NCI-H187 (cell line): ENCODE data around the gene COL4A3.

ENCODE experiments used
- DNase-seq, 2 experiments: peaks; one replicate each; lab custom pipeline; 2025; lab: John Stamatoyannopoulos, UW

COL4A3 gene

DNA sequence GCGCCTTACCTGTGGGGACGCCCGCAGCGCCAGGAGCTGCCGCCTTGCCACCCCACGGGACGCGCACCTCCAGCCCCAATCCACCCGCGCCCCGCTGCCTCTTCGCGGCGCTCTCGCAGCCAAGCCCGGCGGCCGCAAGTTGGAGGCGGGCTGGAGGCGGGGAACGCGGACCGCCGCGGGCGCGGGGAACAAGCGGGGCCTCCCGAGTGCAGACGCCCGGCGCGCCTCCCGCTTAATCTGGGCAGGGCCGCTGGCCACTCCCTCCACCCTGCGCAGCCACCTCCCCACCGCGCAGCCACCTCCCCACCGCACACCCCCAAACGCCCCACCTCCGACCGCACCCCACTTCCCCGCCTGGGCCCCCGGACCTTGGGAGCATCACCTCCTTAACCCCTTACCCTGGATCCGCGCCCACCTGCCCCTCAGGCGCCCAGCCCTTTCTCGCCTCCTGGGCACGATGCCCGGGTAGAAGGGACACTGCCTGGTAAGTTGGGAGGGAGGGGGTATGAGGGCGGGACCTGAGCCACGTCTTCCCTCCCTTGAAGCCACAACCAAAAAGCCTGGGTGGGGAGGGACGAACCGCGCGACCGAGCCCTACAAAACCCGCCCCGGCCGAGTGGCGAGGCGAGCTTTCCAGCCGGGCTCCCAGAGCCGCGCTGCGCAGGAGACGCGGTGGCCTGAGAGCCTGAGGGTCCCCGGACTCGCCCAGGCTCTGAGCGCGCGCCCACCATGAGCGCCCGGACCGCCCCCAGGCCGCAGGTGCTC is at the start of gene COL4A3, which contains the start of gene COL4A4:
TSS of gene COL4A3 (plus strand) at position 627 of the 765 bp plus-strand sequence. CDS start at position 730, 103 bp downstream.
TSS of gene COL4A4 (minus strand) at position 208 of the 765 bp plus-strand sequence. CDS start 16,722 bp downstream, outside the sequence.
- DNase-seq, result no peak

DNA sequence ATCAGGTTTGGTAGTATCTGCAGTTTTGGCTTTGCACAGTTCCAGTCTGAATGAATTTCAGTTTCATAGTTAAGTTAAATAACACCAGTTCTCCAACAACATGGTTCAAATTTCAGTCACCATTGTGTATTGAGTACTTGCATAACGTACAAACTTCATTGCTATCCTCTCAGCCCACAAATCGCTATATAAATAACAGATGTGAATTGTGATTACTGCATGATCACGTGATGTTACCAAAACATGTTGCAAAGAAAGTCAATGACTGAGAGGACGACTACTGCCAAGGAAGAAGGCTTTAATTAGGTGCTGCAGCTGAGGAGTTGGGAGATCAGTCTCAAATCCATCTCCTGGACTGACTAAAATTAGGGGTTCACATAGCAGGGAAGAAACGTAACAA is 48.7 kb upstream of the COL4A3 start:
- no peak for DNase-seq

DNA sequence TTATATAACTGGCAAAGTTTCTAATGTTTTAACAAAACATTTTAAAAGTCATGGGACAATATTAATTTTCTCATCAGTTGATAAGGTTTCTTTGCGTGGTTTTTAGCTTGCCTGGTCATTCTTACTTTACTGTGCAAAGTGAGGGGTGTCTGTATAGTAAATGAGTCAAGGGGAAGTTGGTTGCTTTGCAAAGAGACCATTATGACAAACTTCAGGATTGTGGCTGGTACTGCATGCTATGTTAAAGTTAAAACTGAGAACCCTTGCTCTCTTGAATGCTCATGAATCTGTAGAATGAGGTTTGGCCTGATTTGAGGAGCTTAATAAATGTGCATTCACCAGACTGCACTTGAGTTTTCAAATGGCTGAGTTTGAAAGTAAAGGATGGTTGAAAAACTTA is 47.4 kb upstream of the COL4A3 start:
- no peak for DNase-seq

DNA sequence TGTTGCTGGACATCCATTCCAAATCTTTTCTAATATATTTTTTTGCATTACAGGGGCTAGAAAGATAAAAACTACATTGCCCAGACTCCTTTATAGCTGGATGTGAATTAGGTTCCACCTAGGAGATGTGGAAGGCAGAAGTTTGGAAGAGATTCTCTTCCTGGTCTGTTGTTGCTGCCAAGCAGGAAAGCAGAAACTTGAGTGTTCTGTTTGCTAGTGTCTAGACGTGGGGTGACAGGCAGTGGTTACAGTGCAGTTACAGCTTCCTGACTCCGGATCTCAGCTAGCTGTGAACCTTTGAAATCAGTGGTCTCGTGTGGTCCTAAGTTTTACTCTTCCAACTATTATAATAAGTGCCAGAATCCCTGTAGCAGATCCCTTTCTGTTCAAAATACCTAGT is 46.6 kb upstream of the COL4A3 start:
- no peak for DNase-seq

DNA sequence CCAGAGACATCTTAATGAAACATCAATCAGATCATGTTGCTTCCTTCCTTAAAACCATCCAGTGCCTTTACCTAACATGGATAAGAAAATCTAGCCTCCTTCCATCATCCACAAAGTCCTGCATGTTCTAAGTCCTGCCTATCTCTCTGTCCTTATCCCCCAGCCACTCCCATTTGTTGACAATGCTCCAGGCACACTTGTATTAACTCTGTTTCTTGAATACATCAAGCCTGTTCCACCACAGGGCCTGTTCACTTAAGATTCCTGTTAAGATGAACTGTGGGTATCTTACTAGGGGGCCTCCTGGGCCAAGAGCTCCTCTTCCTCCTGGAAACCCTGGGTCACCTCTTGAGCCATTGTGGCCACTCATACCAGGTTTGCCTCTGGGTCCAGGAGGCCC is 46.1 kb upstream of the COL4A3 start:
- no peak for DNase-seq

DNA sequence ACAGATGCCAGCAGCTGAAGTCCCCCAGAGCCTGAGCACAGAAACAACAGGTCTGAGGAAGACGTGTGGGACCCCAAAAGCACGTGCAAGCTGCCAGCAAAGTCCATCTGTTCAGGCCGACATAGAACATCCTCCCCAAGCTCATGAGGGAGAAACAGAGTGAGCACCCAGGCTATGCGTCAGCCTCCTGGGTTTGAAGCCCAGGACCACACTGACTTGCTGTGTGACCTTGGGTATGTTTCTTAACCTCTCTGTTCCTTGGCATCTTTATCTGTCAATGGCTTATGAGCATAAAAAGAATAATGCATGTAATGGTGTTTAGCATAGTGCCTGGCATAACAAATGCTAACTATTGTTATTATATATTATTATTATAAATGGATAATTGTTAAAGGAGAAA is 40.7 kb upstream of the COL4A3 start:
- no peak for DNase-seq

DNA sequence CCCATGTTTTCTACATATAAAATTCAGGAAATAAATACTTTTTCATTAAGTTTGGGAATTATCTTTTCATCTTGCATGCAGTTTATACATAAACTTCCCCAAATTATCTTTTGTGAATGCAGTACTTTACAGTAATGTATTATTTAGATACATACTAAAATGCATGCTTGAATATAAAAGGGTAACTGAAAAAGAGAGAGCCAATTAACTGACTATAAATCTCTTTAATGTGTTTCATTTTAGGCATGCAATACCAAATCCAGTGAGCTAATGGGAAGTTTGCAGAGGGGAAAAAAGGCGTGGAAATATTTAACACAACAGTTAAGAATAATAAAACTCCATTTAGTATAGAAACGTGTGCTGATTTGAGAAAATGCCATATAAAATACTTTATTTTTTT is 39.6 kb upstream of the COL4A3 start:
- DNase-seq, result no peak

DNA sequence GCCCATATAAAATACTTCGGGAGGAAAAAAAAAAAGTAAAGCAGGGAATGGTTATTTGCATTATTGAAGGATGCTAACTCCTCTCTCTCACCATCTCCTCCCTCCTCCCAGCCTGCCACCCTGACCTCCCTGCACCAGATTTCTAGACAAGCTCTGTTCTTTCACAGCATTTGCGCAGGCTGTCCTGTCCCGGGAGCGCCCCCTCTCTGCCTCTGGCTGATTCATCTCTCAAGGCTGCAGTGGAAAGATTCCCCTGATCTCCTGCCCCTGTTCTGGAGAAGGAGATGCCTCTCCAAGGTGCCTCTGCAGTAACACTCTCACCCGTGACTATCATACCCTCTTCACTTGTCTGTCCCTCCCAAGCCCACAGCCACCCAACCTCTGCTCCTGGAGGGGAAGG is 38.9 kb upstream of the COL4A3 start:
- no peak for DNase-seq

DNA sequence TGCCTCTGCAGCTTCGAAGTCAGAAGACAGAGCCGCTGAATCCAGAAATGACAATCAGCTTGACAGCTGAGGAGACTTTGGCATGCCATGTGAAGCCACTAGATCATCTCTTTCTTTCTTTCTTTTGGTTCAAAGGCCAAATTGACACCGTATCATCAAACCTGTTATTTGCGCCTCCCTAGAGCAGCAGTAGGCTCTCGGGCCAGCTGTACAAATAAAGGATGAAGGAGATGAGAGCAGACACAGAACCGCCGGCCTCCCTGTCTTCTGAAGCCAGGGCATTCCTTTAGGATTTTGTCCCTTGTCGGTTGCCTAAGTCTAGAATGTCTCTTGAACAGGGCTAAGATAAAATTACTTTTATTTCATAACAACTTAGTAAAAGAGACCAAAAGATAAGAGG is 37.2 kb upstream of the COL4A3 start:
- DNase-seq, result no peak

DNA sequence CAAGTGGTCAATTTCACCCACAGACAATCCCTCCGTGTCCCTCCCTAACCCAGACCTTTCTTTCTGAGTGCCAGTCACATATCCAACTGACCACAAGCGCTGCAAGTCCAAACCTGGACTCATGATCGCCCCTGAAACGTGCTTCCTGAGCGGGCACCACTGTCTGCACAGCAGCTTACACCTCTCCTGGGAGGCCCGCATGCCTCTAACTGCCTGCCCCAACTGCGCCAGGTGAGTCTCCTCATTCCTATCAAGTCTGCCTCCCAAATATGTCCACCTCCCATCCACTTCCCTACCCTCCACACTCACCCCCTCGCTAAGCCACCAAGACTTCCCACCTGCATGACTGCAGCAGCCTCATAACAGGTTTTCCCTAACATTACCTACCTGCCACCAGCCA is 33.8 kb upstream of the COL4A3 start:
- DNase-seq, result no peak

DNA sequence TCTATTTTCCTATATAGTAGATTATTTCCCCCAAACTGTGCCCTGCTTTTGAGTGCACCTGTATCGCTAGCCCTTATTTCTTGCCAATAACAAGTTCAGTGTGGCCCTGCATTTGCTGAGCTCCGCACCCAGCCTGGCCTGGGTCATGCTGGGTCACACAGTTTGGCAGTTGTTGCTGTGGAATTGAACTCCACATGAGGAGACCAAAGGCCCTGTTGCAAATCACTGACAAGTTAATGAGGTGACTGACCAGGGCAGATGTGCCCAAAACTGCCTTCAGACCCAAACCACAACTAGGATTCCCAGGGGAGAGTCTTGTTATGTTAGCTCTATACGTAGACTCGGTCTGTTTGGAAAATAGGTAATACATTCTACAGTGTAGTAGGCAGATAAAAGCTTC is 31.4 kb upstream of the COL4A3 start:
- no peak for DNase-seq

DNA sequence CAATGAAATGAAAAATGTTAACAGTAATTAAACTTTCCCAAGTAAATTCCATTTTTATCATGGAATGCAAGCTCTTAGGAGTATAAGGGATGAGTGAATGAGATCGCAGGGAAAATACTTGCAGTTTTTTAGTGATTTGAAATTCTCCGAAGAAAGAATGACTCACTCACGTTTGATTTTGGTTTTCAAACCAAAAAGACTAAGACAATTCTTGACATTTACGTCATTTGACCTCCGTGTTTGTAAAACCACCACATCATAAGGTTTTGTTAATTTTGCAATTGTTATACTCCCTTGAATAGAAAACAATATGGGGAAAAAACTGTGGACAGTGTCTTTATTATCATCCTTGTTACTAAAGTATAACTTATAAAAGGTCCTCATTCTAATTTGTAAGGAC is 29.8 kb upstream of the COL4A3 start:
- DNase-seq, result no peak

DNA sequence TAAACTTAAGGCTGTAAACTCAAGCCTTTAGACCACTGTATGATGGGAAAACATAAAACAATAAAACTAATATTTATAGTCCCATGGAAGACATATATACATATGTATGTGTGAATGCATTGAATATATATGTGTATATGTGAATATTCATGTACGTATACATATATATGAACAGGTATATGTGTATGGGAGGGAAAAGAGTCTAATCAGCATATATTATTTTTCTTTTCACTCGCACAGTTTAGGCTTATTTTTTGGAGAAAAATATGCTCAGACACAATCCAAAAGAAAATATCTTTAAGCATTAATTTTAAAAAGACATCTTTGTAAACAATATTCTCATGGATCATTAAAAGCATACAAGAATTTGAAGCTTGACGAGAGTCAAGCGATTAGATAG is 23.1 kb upstream of the COL4A3 start:
- DNase-seq, result no peak

DNA sequence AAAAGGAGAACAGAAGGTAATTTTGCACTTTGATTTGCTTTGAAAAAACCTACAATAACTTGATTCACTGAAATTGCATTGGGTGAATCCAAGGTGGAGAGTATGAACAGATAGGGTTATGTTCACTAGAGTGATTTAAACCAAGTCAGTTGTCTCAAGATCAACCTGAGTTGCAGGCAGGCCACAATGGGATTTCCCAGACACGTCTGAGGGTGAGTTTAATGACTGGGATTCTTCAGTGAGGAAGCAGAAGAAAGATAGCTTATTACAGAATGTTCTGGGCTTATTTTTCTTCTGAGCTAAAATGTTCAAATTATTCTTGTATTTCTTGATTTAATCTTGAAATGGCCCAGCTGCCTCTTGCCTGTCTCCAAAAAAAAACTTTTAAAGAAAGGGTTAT is 20.5 kb upstream of the COL4A3 start:
- no peak for DNase-seq

DNA sequence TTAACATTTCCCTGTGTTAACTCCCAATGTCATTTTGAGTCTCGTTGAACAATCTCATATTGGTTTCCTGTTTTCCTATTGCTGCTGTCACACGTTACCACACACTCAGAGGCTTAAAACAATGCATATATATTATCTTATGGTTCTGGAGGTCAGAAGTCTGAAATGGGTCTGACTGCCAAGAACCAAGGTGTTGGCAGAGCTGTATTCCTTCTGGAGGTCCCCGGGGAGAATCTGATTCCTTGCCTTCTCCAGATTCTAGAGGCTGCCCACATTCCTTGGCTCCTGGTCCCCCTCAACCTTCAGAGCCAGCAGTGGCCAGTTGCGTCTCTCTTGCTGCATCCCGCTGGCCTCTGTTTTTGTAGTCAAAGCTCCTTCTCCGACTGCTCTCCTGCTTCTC is 18.0 kb upstream of the COL4A3 start:
- DNase-seq, result no peak

DNA sequence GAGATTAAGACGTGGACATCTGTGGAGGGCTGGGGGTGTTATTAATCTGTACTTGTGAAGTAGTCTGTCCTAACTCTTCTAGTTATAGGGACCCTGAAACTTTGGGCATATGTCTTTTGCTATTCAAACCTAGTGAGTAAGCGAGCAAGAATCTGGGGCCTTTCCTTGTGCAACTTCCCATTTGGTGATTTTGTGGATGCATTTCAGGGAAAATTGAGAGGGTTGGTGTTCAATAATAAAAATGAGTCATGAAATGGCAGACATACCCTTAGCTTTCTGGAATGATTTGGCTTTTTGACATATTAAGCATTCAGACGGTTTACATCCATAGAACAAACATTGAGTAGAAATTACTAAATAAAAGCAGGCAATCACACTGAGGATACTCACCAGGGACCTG is 17.4 kb upstream of the COL4A3 start:
- no peak for DNase-seq

DNA sequence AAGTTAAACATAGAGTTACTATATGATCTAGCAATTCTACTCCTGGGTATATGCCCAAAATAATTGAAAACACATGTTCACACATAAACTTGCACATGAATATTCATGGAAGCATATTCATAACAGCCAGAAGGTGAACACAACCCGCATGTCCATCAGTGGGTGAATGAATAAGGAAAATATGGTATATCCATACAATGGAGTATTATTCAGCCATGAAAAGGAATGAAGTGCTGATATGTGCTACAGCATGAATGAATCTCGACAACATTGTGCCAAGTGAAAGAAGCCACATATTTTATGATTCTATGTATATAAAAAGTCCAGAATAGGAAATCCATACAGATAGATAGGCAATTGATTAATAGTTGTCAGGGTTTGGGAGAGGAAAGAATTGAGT is 16.3 kb upstream of the COL4A3 start:
- DNase-seq, result no peak

DNA sequence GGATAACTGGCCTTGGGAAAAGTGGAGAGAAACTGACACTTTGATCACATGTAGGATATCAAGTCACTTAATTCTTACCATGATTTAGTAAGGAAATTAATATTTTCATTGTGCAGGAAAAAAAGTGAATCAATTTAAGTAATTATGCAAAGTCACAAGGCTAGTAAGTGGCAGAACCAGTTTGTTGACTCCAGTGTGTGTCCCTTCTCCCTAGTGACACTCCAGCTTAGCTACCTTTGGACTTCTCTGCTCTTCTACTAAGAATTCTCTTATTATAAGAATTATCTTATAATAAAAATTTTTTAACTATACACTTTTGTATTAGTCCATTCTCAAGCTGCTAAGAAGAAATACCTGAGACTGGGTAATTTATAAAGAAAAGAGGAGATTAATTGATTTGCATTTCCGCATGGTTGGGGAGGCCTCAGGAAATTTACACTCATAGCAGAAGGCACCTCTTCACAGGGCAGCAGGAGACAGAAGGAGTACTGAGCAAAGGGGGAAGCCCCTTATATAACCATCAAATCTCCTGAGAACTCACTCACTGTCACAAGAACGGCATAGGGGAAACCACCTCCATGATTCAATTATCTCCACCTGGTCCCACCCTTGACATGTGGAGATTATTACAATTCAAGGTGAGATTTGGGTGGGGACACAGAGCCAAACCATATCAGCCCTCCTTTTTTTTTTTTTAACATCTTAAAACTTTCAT is 14.0 kb upstream of the COL4A3 start:
- DNase-seq, result no peak

DNA sequence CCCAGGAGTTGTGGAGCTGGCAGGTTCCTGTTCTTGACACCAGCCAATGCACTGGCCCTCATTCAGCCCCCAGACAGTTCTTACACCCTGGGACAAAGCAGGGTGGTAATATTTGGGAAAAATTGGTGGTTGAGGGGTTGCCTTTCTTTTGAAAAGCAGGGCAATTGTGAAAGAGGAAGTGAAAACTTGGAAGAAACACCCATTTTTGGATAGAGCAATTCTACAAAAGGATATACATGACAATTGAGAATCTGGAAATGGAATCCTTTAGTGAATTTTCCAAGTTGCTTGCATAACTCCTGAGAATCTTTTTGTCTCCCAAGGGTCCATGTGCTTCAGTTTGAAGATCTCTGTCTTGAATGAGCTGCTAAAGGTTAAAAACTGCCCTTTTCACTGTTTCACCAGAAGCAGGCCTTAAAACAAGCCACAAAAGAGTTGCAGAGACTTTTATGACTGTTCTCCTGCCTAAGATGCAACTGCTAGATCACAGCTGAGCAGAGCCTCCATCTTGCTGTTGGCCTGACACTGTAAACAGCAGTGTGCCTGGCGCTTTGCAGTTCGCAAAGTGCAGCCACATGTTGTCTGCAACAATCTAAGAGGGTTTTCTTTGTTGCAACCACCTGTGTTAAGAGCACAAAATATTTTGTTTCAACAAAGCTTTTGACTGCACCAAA is 12.2 kb upstream of the COL4A3 start:
- DNase-seq, result no peak

DNA sequence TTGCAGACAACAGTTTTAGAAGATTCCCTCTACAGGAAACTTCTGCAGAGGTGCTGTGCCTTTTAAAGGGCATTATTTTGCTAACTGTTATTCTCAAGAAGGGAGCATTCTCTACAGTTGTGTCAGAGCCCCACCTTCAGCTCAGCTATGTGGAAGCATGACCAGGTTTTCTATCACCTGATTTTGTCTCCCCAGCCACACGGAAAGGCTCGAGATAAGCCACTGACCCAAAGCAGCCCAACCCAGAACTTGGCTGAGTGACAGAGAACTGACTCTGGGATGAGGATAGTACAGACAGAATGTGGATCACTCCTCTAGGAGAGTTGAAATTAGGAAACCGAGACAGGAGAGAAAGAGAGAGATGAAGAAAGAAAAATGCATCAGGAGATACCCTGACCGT is 11.1 kb upstream of the COL4A3 start:
- no peak for DNase-seq

DNA sequence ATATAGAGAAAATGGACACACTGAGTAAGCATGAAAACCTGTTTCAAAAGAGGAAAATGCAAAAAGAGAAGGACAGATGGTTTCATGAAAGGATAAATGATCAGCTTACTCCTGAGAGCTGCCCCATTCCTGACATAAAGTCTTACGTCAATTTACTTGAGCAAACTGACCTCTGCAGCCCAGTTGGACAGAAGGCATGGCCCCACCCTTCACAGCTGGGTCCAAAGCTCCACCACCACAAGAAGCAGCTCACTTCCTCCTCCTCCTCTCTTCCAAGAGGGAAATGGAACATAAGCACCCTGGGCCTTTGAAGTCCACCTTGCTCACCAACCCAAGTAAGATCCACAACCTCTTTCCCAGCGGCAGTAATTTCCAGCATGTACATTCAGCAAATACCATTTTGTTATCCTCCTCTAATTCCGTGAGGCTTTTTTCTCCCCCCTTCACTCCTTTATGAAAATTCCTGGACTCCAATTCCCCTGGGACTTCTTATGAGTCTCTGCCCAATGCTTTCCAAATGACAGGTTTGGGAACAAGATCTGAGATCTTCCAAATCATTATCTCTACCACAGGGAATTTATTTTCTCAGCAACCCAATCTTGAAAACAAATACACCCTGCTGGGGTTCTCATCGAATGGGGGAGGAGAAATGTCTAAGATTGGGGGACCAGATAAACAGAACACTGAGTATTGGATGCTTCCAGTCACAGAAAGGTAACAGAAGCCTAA is 10.5 kb upstream of the COL4A3 start:
- DNase-seq, result no peak

DNA sequence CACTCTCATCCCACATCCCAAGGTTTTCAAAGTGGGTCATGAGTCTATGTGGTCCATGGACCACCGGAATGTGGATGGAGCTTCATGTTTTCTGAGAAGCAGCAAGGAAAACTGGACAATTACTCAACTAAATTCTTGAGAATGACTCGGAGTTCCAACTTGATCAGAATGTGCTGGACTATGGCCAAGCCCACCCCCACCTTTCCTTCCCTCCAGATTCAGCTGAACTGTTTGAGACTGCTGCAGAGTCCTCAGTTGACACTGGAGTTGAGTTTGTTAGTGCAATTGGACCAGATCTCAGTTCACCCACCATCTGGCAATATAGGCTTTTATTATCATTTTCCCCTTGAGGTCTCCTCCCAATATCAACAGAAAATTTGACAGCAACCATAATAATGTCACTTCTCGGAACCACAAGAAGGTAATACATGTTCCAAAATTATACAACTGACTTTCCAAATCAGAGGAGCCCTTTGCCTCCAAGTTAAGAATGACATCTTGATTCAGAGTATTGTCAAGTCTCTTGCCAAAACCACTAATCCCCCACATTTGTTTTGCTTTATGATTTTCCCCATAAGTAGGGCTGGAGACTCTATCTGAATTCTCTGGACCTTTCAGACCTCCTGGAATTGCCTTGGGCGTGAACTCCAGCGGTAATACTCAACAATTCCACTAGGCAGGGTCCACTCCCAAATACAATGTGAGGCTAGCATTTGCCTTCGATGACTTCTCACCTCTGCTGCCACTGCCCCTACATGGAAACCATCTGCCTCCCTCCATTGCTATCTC is 9.2 kb upstream of the COL4A3 start:
- no peak for DNase-seq
